Breast epithelium (tissue), 4 donors: ENCODE data around the gene PDCD1. TPM values are rescaled to one million over a fixed set of nuclear protein-coding genes. Genes with fewer than 3 reads are reported as not detected.
A peak's percentile ranks its signal among the peaks of the same experiment; 100 is the strongest.

Experiments
- DNase-seq, 2 donors: peaks; one replicate each; pipeline ENCODE4 v3.0.0-alpha.2; 2019; ENCODE audit warnings: low spot score in 2 of 2
- H3K27ac ChIP-seq, 2 donors: fragments of 200-600 bp; sonication (generic) in 1 of 2; one replicate each; pipeline ENCODE4 v1.5.1; 2016 to 2019; ENCODE audit warnings: mild to moderate bottlenecking in 1 of 2
- H3K27me3 ChIP-seq, 2 donors: fragments of 200-600 bp; sonication (generic) in 1 of 2; one replicate each; pipeline versions ENCODE4 v1.5.1 to v1.6.0; 2017 to 2019; ENCODE audit warnings: control low read depth in 1 of 2, mild to moderate bottlenecking in 1 of 2
- H3K36me3 ChIP-seq: fragments of 200-600 bp; one replicate; pipeline ENCODE4 v1.5.1; 2019
- H3K4me1 ChIP-seq, 2 donors: fragments of 200-600 bp; sonication (generic); one replicate each; pipeline ENCODE4 v1.5.1; 2016 to 2019; ENCODE audit warnings: control low read depth in 1 of 2
- H3K4me3 ChIP-seq, 3 donors: fragments of 200-600 bp; sonication (generic); 1 replicate in 2 of 3; 2 replicates in 1 of 3; pipeline ENCODE4 v1.5.1; 2016 to 2019; ENCODE audit warnings: mild to moderate bottlenecking in 3 of 3, moderate library complexity in 2 of 3
- H3K9me3 ChIP-seq, 2 donors: fragments of 200-600 bp; sonication (generic) in 1 of 2; one replicate each; pipeline ENCODE4 v1.5.1; 2016 to 2019; ENCODE audit warnings: control low read depth in 1 of 2
- CTCF ChIP-seq, 3 donors: fragments of 450-650 bp; IDR thresholded peaks; one replicate each; pipeline ENCODE4 v1.5.1; 2016 to 2017; ENCODE audit warnings: antibody characterized with exemption in 3 of 3, mild to moderate bottlenecking in 3 of 3, moderate library complexity in 3 of 3
- POLR2A ChIP-seq: fragments of 450-650 bp; IDR thresholded peaks from one replicate; pipeline ENCODE4 v1.6.1; 2016; ENCODE audit warnings: antibody characterized with exemption, mild to moderate bottlenecking, moderate library complexity
- POLR2AphosphoS5 ChIP-seq, 3 donors: sonication (generic); formaldehyde crosslinking; IDR thresholded peaks; one replicate each; pipeline ENCODE4 v1.6.1; 2017; ENCODE audit warnings: antibody characterized with exemption in 3 of 3
- intact Hi-C: fragments of 100-400 bp; cut with DNase I; formaldehyde crosslinking; loops from one replicate; pipeline ENCODE4 v1.15.1; 2023; ENCODE audit warnings: low total_unique reads
- total RNA-seq, 3 donors: library from RNA; depleted of rRNA; stranded (reverse); fragments of >200 nt; gene quantifications; one replicate each; pipeline ENCODE4 v1.1.0, GENCODE V29; 2016

PDCD1 gene
- total RNA-seq, 3 donors from 2014 or later = 0.16 to 0.88 (median 0.33) TPM

GRCh38 chr2:241885291-241885945 is 26.7 kb upstream of the PDCD1 start:
- DNase-seq = no peak
- Histone ChIP-seq H3K4me1 (peaks cover 0 to 3% of the 10 kb centered on the region in 2 donors), H3K4me3 (no peak overlapping the region), H3K9me3 (no peaks in the 10 kb centered on the region), H3K27ac (no peak overlapping the region), H3K36me3 (no peaks in the 10 kb centered on the region), H3K27me3 (no peaks in the 10 kb centered on the region)
- TF ChIP-seq POLR2AphosphoS5 (IDR thresholded peaks at IDR 0.05) = no peak
- TF ChIP-seq POLR2A = no peak
- no peak for TF ChIP-seq CTCF (IDR thresholded peaks at IDR 0.05)
- intact Hi-C loops = no loop called here

- H3K27ac ChIP-seq = no peak overlapping the region
- no peaks in the 10 kb centered on the region for H3K9me3 ChIP-seq
- intact Hi-C loops = no loop called here
- peaks cover 0 to 3% of the 10 kb centered on the region in 2 donors for H3K4me1 ChIP-seq
- no peaks in the 10 kb centered on the region for H3K27me3 ChIP-seq
- H3K36me3 ChIP-seq = no peaks in the 10 kb centered on the region
- DNase-seq = no peak
- no peak for TF ChIP-seq POLR2A
- no peak for TF ChIP-seq POLR2AphosphoS5 (IDR thresholded peaks at IDR 0.05)
- no peak for TF ChIP-seq CTCF (IDR thresholded peaks at IDR 0.05)
- no peak overlapping the region for H3K4me3 ChIP-seq
Measured at GRCh38 chr2:241884951-241885290, 26.2 kb upstream of the PDCD1 start.

GRCh38 chr2:241882091-241882625 is 23.5 kb upstream of the PDCD1 start:
- H3K27me3 ChIP-seq = no peaks in the 10 kb centered on the region
- intact Hi-C loops = no loop called here
- H3K4me1 ChIP-seq = peaks cover 0 to 3% of the 10 kb centered on the region in 2 donors
- peak overlapping the region; percentile 21 to 88 (median 56) for H3K4me3 ChIP-seq
- peak in 1 of 2 donors; percentile 75 for DNase-seq
- H3K27ac ChIP-seq = peak overlapping the region; percentile 76 to 87
- H3K9me3 ChIP-seq = no peaks in the 10 kb centered on the region
- no peaks in the 10 kb centered on the region for H3K36me3 ChIP-seq
- TF ChIP-seq POLR2A (no peak), POLR2AphosphoS5 (IDR thresholded peaks at IDR 0.05) (no peak), CTCF (IDR thresholded peaks at IDR 0.05) (peak in 1 of 3 donors; percentile 12)

- DNase-seq = no peak
- Histone ChIP-seq H3K27ac (peak overlapping the region; percentile 64 to 87), H3K4me3 (peak overlapping the region in 2 of 3 donors; percentile 56 to 88), H3K36me3 (no peaks in the 10 kb centered on the region), H3K4me1 (peaks cover 0 to 3% of the 10 kb centered on the region in 2 donors), H3K9me3 (no peaks in the 10 kb centered on the region), H3K27me3 (no peaks in the 10 kb centered on the region)
- TF ChIP-seq POLR2AphosphoS5 (IDR thresholded peaks at IDR 0.05) = no peak
- intact Hi-C loops = no loop called here
Measured at GRCh38 chr2:241880311-241881073, 21.8 kb upstream of the PDCD1 start.

GRCh38 chr2:241879326-241879725 is 20.6 kb upstream of the PDCD1 start:
- intact Hi-C loops = no loop called here
- Histone ChIP-seq H3K4me1 (peaks cover 0 to 3% of the 10 kb centered on the region in 2 donors), H3K36me3 (no peaks in the 10 kb centered on the region), H3K4me3 (no peak overlapping the region), H3K27me3 (no peaks in the 10 kb centered on the region), H3K27ac (no peak overlapping the region), H3K9me3 (no peaks in the 10 kb centered on the region)
- TF ChIP-seq POLR2A = no peak
- no peak for DNase-seq
